HCT116 (cell line): Measurements from ENCODE around the gene CKAP2L. TPM values are rescaled to one million over a fixed set of nuclear protein-coding genes. Genes with fewer than 3 reads are reported as not detected.

ENCODE experiments used
- ATAC-seq: fragments of 200-7000 bp; cut with Tn5 transposase; 2 replicates; pipeline ENCODE4 v1.9.1; 2020; ENCODE audit warnings: mild to moderate bottlenecking, moderate library complexity
- BruUV-seq: library from RNA; stranded (reverse); fragments of 400-500 nt; replicated peaks from 2 replicates; lab custom pipeline; 2021; lab: Mats Ljungman, UMichigan
- CTCF ChIA-PET: fragments of 300-600 bp; sonication (Branson Sonifier 250); formaldehyde crosslinking; loops from one replicate; lab custom pipeline; 2021; ENCODE audit warnings: antibody characterized with exemption; lab: Charles Lee
- POLR2A ChIA-PET: fragments of 300-600, 350-600 bp; sonication (Branson Sonifier 250); formaldehyde crosslinking; loops from one replicate; lab custom pipeline; 2021; ENCODE audit warnings: antibody characterized with exemption; lab: Charles Lee
- RAD21 ChIA-PET, 2 experiments: fragments of 300-600 bp; sonication (Branson Sonifier 250); formaldehyde crosslinking; loops; one replicate each; lab custom pipeline; 2023; ENCODE audit warnings: low total read pairs in 2 of 2; ENCODE audit not compliant: uncharacterized antibody in 2 of 2, unreplicated experiment in 2 of 2, low non-redundant PET in 1 of 2; lab: Charles Lee
- DNase-seq: peaks from one replicate; pipeline ENCODE4 v3.0.0-alpha.2; 2010; ENCODE audit warnings: low read depth, low spot score
- H2AFZ ChIP-seq: fragments of 200-600 bp; shearing (Covaris generic), sonication (generic); 2 replicates; pipeline ENCODE4 v1.6.1; 2017; ENCODE audit warnings: low read depth, mixed run types, mixed read lengths, antibody characterized with exemption, low read length; ENCODE audit not compliant: poor library complexity, severe bottlenecking
- H3K27ac ChIP-seq: 2 replicates; pipeline ENCODE4 v1.5.1; 2012; ENCODE audit warnings: low read depth, low read length
- H3K27me3 ChIP-seq: fragments of 200-600 bp; sonication (generic); 2 replicates; pipeline ENCODE4 v1.6.1; 2016; ENCODE audit warnings: mixed run types, low read length, mixed read lengths; ENCODE audit not compliant: insufficient read depth
- H3K36me3 ChIP-seq, 2 experiments: fragments of 200-500 bp in 1 of 2; fragments of 200-600 bp in 1 of 2; sonication (Bioruptor generic) in 1 of 2; sonication (generic) in 1 of 2; 2 replicates each; pipeline versions ENCODE4 v1.5.1 to v1.6.1; 2014 to 2016; ENCODE audit warnings: low read length in 2 of 2, inconsistent platforms in 1 of 2, mixed read lengths in 1 of 2, mixed run types in 1 of 2; ENCODE audit not compliant: insufficient read depth in 2 of 2, control insufficient read depth in 1 of 2
- H3K4me1 ChIP-seq, 2 experiments: fragments of 200-600 bp in 1 of 2; sonication (generic) in 1 of 2; 2 replicates each; pipeline versions ENCODE4 v1.5.1 to v1.6.1; 2012 to 2017; ENCODE audit warnings: low read length in 2 of 2, inconsistent platforms in 1 of 2, mild to moderate bottlenecking in 1 of 2, mixed read lengths in 1 of 2, mixed run types in 1 of 2, moderate library complexity in 1 of 2; ENCODE audit not compliant: insufficient read depth in 2 of 2, control insufficient read depth in 1 of 2
- H3K4me2 ChIP-seq: fragments of 200-600 bp; sonication (generic); 2 replicates; pipeline ENCODE4 v1.6.1; 2017; ENCODE audit warnings: mixed run types, low read length, mixed read lengths
- H3K4me3 ChIP-seq, 2 experiments: fragments of 200-600 bp in 1 of 2; sonication (generic) in 1 of 2; replicated peaks in 1 of 2; 2 replicates each; pipeline ENCODE4 v1.5.1; 2011 to 2016; ENCODE audit warnings: low read length in 2 of 2, control low read depth in 1 of 2, low read depth in 1 of 2, mild to moderate bottlenecking in 1 of 2, mixed read lengths in 1 of 2, mixed run types in 1 of 2
- H3K79me2 ChIP-seq: fragments of 200-600 bp; sonication (generic); 2 replicates; pipeline ENCODE4 v1.6.1; 2017; ENCODE audit warnings: mild to moderate bottlenecking, mixed run types, low read length, moderate library complexity, mixed read lengths; ENCODE audit not compliant: insufficient read depth
- H3K9ac ChIP-seq: fragments of 200-600 bp; sonication (generic); 2 replicates; pipeline ENCODE4 v1.6.1; 2016; ENCODE audit warnings: low read length, mixed read lengths
- H3K9me2 ChIP-seq: fragments of 200-600 bp; sonication (generic), shearing (Covaris generic); 2 replicates; pipeline ENCODE4 v1.6.1; 2017; ENCODE audit warnings: mixed run types, mild to moderate bottlenecking, moderate library complexity; ENCODE audit not compliant: insufficient read depth
- H3K9me3 ChIP-seq, 2 experiments: fragments of 200-500 bp in 1 of 2; fragments of 200-600 bp in 1 of 2; sonication (Bioruptor generic) in 1 of 2; sonication (generic) in 1 of 2; 2 replicates each; pipeline ENCODE4 v1.6.1; 2014 to 2017; ENCODE audit warnings: low read length in 2 of 2, mixed read lengths in 2 of 2, inconsistent platforms in 1 of 2, low read depth in 1 of 2, mild to moderate bottlenecking in 1 of 2, mixed run types in 1 of 2, moderate library complexity in 1 of 2; ENCODE audit not compliant: control insufficient read depth in 1 of 2, insufficient read depth in 1 of 2
- H4K20me1 ChIP-seq: fragments of 200-600 bp; sonication (generic), shearing (Covaris generic); 2 replicates; pipeline ENCODE4 v1.6.1; 2017; ENCODE audit warnings: mixed run types, mild to moderate bottlenecking, moderate library complexity; ENCODE audit not compliant: insufficient read depth
- ATF3 ChIP-seq: IDR thresholded peaks from 2 replicates; pipeline ENCODE4 v1.6.1; 2012
- CBX3 ChIP-seq: IDR thresholded peaks from 2 replicates; pipeline ENCODE4 v1.6.1; 2012; ENCODE audit warnings: low read depth
- CEBPB ChIP-seq: IDR thresholded peaks from 2 replicates; pipeline ENCODE4 v1.6.1; 2012; ENCODE audit warnings: low read depth
- EZH2 ChIP-seq: fragments of 200-600 bp; sonication (generic); IDR thresholded peaks from 2 replicates; pipeline ENCODE4 v1.6.1; 2017; ENCODE audit warnings: antibody characterized with exemption, mixed run types
- EZH2phosphoT487 ChIP-seq: fragments of 200-600 bp; IDR thresholded peaks from 2 replicates; pipeline ENCODE4 v1.6.1; 2018; ENCODE audit warnings: antibody characterized with exemption, borderline replicate concordance
- FOSL1 ChIP-seq: IDR thresholded peaks from 2 replicates; pipeline ENCODE4 v1.6.1; 2012; ENCODE audit warnings: low read depth
- JUND ChIP-seq: IDR thresholded peaks from 2 replicates; pipeline ENCODE4 v1.6.1; 2012
- POLR2AphosphoS5 ChIP-seq: IDR thresholded peaks from 2 replicates; pipeline ENCODE4 v1.6.1; 2011; ENCODE audit warnings: mild to moderate bottlenecking, low read depth, low read length, moderate library complexity
- intact Hi-C: fragments of 100-400 bp; cut with micrococcal nuclease; formaldehyde crosslinking; loops from 2 replicates; pipeline ENCODE4 v1.10.0; 2022
- total RNA-seq: library from RNA; stranded (reverse); gene quantifications from one replicate; pipeline ENCODE4 v1.2.1, GENCODE V29; 2021; ENCODE audit not compliant: unreplicated experiment
- TF ChIP-seq, protein P1 (sequence below): IDR thresholded peaks from 2 replicates; pipeline ENCODE4 v1.6.1; 2012

Gene CKAP2L
- total RNA-seq, 1 experiment from 2014 or later = 27.5 TPM

GRCh38 chr2:112773556-112773955 lies 9.1 kb upstream of the CKAP2L start:
- H3K27ac ChIP-seq = no peak overlapping the region
- DNase-seq (no peak), ATAC-seq (no peak)
- H2AFZ ChIP-seq = no peak overlapping the region
- no peaks in the 10 kb centered on the region for H3K9me3 ChIP-seq
- ChIA-PET CTCF (no interaction called here), RAD21 (no interaction called here), POLR2A (no interaction called here)
- no peaks in the 10 kb centered on the region for H4K20me1 ChIP-seq
- intact Hi-C loops = no loop called here
- H3K36me3 ChIP-seq = no peaks in the 10 kb centered on the region
- TF ChIP-seq ATF3 (no peak), POLR2AphosphoS5 (no peak)
- TF ChIP-seq, protein P1, sequence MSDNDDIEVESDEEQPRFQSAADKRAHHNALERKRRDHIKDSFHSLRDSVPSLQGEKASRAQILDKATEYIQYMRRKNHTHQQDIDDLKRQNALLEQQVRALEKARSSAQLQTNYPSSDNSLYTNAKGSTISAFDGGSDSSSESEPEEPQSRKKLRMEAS = no peak
- H3K27me3 ChIP-seq = no peaks in the 10 kb centered on the region
- no peak overlapping the region for H3K4me3 ChIP-seq
- H3K9me2 ChIP-seq = no peaks in the 10 kb centered on the region
- H3K9ac ChIP-seq = no peak overlapping the region
- BruUV-seq = no TSS peak
- no peaks in the 10 kb centered on the region for H3K79me2 ChIP-seq
- no peak overlapping the region for H3K4me2 ChIP-seq
- peaks cover 0 to 1% of the 10 kb centered on the region in 2 experiments; a peak in 1 of 4 replicates for H3K4me1 ChIP-seq

- POLR2A ChIA-PET = no interaction called here
- H3K4me2 ChIP-seq = no peak overlapping the region
- intact Hi-C loops = no loop called here
- RAD21 ChIA-PET = no interaction called here
- CTCF ChIA-PET = no interaction called here
- peaks cover 0 to 6% of the 10 kb centered on the region in 2 experiments; a peak in 1 of 4 replicates for H3K4me1 ChIP-seq
- H4K20me1 ChIP-seq = no peaks in the 10 kb centered on the region
- no peaks in the 10 kb centered on the region for H3K79me2 ChIP-seq
- TF ChIP-seq EZH2 (no peak), FOSL1 (no peak), CBX3 (no peak), JUND (no peak), CEBPB (no peak), EZH2phosphoT487 (no peak)
- no peak overlapping the region for H3K9ac ChIP-seq
- DNase-seq (no peak), ATAC-seq (no peak)
- no peaks in the 10 kb centered on the region for H3K36me3 ChIP-seq
- no peaks in the 10 kb centered on the region for H3K9me3 ChIP-seq
- no peaks in the 10 kb centered on the region for H3K9me2 ChIP-seq
- no TSS peak for BruUV-seq
- H2AFZ ChIP-seq = no peak overlapping the region
- no peak overlapping the region for H3K4me3 ChIP-seq
- no peak overlapping the region for H3K27ac ChIP-seq
- H3K27me3 ChIP-seq = no peaks in the 10 kb centered on the region
Observed at GRCh38 chr2:112772911-112773475, 8.6 kb upstream of the CKAP2L start.
